Bronchial epithelial cell (primary cell): ENCODE results near the gene SDK2. TPM values are rescaled to one million over a fixed set of nuclear protein-coding genes. Genes with fewer than 3 reads are reported as not detected.
A peak's percentile ranks its signal among the peaks of the same experiment; 100 is the strongest.

Experiments
- DNase-seq: peaks from one replicate; pipeline ENCODE4 v3.0.0-alpha.2; 2010; ENCODE audit warnings: low read depth
- FAIRE-seq: peaks from 2 replicates; lab custom pipeline; 2011; peaks lifted over from hg19 to GRCh38; lab: Jason Lieb, UNC
- H3K27me3 ChIP-seq: 2 replicates; pipeline ENCODE4 v1.5.1; 2011; ENCODE audit warnings: low read length; ENCODE audit not compliant: control insufficient read depth, insufficient read depth
- H3K36me3 ChIP-seq: 2 replicates; pipeline ENCODE4 v1.5.1; 2011; ENCODE audit warnings: low read length; ENCODE audit not compliant: control insufficient read depth, insufficient read depth
- H3K4me3 ChIP-seq: 2 replicates; pipeline ENCODE4 v1.5.1; 2011; ENCODE audit warnings: mild to moderate bottlenecking, low read depth, low read length, control low read depth
- CTCF ChIP-seq: IDR thresholded peaks from 2 replicates; pipeline ENCODE4 v1.5.1; 2011; ENCODE audit warnings: mild to moderate bottlenecking, moderate library complexity, low read length, control low read depth, inconsistent platforms; ENCODE audit not compliant: insufficient read depth, severe bottlenecking
- total RNA-seq: library from RNA; depleted of rRNA; stranded (reverse); fragments of >200 nt; gene quantifications from 2 replicates; pipeline ENCODE4 v1.2.1, GENCODE V29; 2014

Gene SDK2
- total RNA-seq, 1 donor from 2014 or later: 2.1 TPM

- FAIRE-seq (no peak), DNase-seq (no peak)
- no peaks in the 10 kb centered on the region for H3K27me3 ChIP-seq
- H3K4me3 ChIP-seq: no peak overlapping the region
- no peaks in the 10 kb centered on the region for H3K36me3 ChIP-seq
- no peak for TF ChIP-seq CTCF
Observed at GRCh38 chr17:73532421-73532901, 111.8 kb downstream of the SDK2 start.

- no peak for DNase-seq
- Histone ChIP-seq H3K27me3 (no peaks in the 10 kb centered on the region), H3K36me3 (no peaks in the 10 kb centered on the region), H3K4me3 (no peak overlapping the region)
- no peak for FAIRE-seq
- TF ChIP-seq CTCF: no peak
Observed at GRCh38 chr17:73531158-73531557, 113.1 kb downstream of the SDK2 start.

GRCh38 chr17:73528679-73529078 is 115.6 kb downstream of the SDK2 start:
- TF ChIP-seq CTCF: no peak
- Histone ChIP-seq H3K4me3 (no peak overlapping the region), H3K36me3 (no peaks in the 10 kb centered on the region), H3K27me3 (no peaks in the 10 kb centered on the region)
- FAIRE-seq (no peak), DNase-seq (no peak)

GRCh38 chr17:73526952-73527351 is 117.3 kb downstream of the SDK2 start:
- DNase-seq: no peak

GRCh38 chr17:73524941-73525679 is 119.1 kb downstream of the SDK2 start:
- no peaks in the 10 kb centered on the region for H3K27me3 ChIP-seq
- FAIRE-seq: no peak

More at GRCh38 chr17:73526952-73527351, 117.3 kb downstream of the SDK2 start:
- no peaks in the 10 kb centered on the region for H3K27me3 ChIP-seq
- H3K4me3 ChIP-seq: no peak overlapping the region
- no peak for TF ChIP-seq CTCF
- H3K36me3 ChIP-seq: no peaks in the 10 kb centered on the region
- peak; percentile 7 for FAIRE-seq

More at GRCh38 chr17:73524941-73525679, 119.1 kb downstream of the SDK2 start:
- TF ChIP-seq CTCF: no peak
- no peak for DNase-seq
- Histone ChIP-seq H3K36me3 (no peaks in the 10 kb centered on the region), H3K4me3 (no peak overlapping the region)
